ENCODE measurements around the gene TNS3.

Gene TNS3

DNA sequence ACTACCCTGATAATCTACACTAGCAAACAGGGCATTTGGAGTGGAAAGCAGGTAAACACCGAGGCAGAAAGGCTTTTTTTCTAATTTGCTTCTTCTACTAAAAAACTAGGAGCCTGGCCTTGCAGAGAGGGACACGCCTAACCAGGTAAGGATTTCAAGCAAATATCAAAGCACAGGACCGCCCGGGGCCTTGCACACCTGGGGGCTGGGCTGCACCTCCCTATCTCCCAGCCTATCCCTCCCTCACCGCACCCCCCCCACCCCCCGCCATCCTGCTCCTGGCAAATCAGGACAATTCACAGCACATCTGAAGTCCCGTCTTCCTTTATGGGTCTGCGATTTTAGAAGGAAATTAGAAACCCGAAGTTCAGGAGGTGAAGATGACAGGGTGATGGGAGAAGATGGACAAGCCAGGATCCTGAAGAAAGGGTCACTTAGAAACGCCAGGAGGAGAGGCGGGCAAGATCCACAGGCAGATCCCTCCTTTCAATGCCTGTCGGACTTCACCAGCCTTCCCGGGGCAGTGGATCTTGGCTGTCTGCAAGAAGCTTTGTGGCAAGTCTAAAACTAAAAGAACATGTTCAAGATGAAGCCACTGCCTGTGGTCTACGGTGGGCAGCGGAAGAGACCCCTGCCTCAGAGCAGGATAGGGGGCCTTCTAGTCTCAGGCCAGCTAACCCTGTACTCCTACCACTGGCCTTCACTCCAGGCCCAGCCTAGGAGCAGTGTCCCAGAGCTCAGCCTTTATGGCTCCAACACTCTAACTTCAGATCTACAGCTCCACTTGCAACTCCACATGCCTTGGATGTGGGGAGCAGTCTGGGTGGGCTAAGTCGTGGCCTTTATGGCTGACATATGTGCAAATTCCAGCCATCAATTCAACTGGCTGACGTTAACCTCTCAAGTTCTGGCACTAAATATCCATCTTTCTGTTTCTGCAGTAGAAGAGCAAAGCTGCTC lies 43.9 kb downstream of the TNS3 start:
- Histone ChIP-seq H3K4me3 (ENCODE audit: control insufficient read depth in 1 of 7, extremely low read depth in 1 of 7, insufficient read depth in 4 of 7, low read depth in 2 of 7, low read length in 6 of 7) (peak overlapping the region in 4 of 7 experiments; percentile 43 to 65 (median 64)), H3K36me3 (ENCODE audit: control insufficient read depth in 4 of 4, insufficient read depth in 4 of 4, low read length in 3 of 4) (peaks cover 0 to 30% (median 8%) of the 10 kb centered on the region in 4 experiments), H3K9me3 (ENCODE audit: control extremely low read depth in 1 of 5, control insufficient read depth in 4 of 5, insufficient read depth in 2 of 5, low read depth in 1 of 5, low read length in 4 of 5) (peaks cover 0 to 2% (median 0%) of the 10 kb centered on the region in 5 experiments), H3K27me3 (replicated peaks in 2 of 5; ENCODE audit: control insufficient read depth in 4 of 5, insufficient read depth in 5 of 5, low read length in 4 of 5) (peaks cover 0 to 16% (median 0%) of the 10 kb centered on the region in 5 experiments), H3K27ac (ENCODE audit: insufficient read depth in 1 of 2, low read depth in 1 of 2, low read length in 2 of 2, poor library complexity in 1 of 2, severe bottlenecking in 2 of 2) (no peak overlapping the region), H3K4me1 (ENCODE audit: control extremely low read depth in 1 of 4, control insufficient read depth in 4 of 4, insufficient read depth in 4 of 4, low read length in 3 of 4) (peaks cover 0 to 31% (median 12%) of the 10 kb centered on the region in 4 experiments)
- 85% methylated on average over 14 of the region's 17 CpGs for WGBS (ENCODE audit: insufficient coverage)
- POLR2A ChIA-PET: no interaction called here
- CTCF ChIA-PET: interaction anchor here (1.4 to 1.7 kb wide), 2 partner anchors 7 to 44 kb away, joined by 3 to 5 read pairs; no protein-coding TSS in a partner anchor
- DNase-seq: no peak

DNA sequence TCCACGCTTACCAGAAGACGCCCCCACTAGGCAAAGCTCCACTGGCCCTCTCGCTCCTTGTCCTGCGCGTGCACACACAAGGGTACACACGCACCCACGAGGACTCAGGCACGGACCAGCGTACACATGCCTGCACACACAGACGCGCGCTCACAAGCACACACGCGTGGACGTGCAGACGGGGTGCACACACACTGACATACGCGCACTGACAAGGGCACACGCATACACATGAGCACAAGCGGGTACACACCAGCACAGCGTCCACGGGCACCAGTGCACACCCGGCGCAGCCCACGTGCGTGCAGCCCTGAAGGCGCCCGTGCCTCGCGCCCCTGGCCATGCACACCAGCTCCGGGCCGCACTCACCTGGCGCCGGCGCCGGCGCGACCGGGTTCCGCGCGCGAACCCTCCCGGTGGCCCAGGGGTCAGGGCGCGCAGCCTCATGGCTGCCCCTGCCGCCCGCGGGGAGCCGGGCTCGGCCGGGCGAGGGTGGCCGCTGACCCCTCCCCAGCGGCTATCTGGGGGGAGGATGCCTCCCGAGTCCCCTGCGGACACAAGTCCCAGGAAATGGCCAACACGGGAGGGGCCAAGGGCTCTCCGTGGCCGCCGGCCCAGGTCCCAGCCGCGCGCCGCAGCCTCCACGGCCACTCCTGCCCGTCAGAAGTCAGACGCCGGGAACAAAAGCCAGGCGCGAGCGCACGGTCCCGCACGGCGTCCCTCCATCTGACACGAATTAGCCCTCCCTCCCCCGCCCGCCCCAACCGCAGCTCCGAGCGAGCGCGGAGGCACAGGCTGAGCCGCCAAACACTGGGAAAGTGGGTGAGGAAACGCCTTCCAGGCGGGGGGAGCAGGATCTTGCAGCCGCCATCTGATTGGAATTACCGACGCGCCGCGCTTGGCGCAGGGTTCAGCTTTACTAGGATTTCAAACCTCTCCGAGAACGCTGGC lies 45.0 kb downstream of the TNS3 start:
- Histone ChIP-seq H3K4me1 (ENCODE audit: control extremely low read depth in 1 of 4, control insufficient read depth in 4 of 4, insufficient read depth in 4 of 4, low read length in 3 of 4) (peaks cover 0 to 31% (median 12%) of the 10 kb centered on the region in 4 experiments), H3K4me3 (ENCODE audit: control insufficient read depth in 1 of 7, extremely low read depth in 1 of 7, insufficient read depth in 4 of 7, low read depth in 2 of 7, low read length in 6 of 7) (peak overlapping the region in 6 of 7 experiments; percentile 11 to 65 (median 54)), H3K27ac (ENCODE audit: insufficient read depth in 1 of 2, low read depth in 1 of 2, low read length in 2 of 2, poor library complexity in 1 of 2, severe bottlenecking in 2 of 2) (no peak overlapping the region), H3K27me3 (replicated peaks in 2 of 5; ENCODE audit: control insufficient read depth in 4 of 5, insufficient read depth in 5 of 5, low read length in 4 of 5) (peaks cover 0 to 16% (median 0%) of the 10 kb centered on the region in 5 experiments), H3K9me3 (ENCODE audit: control extremely low read depth in 1 of 5, control insufficient read depth in 4 of 5, insufficient read depth in 2 of 5, low read depth in 1 of 5, low read length in 4 of 5) (peaks cover 0 to 5% (median 0%) of the 10 kb centered on the region in 5 experiments), H3K36me3 (ENCODE audit: control insufficient read depth in 4 of 4, insufficient read depth in 4 of 4, low read length in 3 of 4) (peaks cover 0 to 23% (median 8%) of the 10 kb centered on the region in 4 experiments)
- CTCF ChIA-PET: interaction anchor here (1.4 kb wide), 2 partner anchors 8 to 10 kb away, joined by 3 read pairs; no protein-coding TSS in a partner anchor
- 29% methylated on average over 78 of the region's 96 CpGs for WGBS (ENCODE audit: insufficient coverage)
- POLR2A ChIA-PET: no interaction called here
- peak in 2 of 3 donors; percentile 30 to 51 for DNase-seq

DNA sequence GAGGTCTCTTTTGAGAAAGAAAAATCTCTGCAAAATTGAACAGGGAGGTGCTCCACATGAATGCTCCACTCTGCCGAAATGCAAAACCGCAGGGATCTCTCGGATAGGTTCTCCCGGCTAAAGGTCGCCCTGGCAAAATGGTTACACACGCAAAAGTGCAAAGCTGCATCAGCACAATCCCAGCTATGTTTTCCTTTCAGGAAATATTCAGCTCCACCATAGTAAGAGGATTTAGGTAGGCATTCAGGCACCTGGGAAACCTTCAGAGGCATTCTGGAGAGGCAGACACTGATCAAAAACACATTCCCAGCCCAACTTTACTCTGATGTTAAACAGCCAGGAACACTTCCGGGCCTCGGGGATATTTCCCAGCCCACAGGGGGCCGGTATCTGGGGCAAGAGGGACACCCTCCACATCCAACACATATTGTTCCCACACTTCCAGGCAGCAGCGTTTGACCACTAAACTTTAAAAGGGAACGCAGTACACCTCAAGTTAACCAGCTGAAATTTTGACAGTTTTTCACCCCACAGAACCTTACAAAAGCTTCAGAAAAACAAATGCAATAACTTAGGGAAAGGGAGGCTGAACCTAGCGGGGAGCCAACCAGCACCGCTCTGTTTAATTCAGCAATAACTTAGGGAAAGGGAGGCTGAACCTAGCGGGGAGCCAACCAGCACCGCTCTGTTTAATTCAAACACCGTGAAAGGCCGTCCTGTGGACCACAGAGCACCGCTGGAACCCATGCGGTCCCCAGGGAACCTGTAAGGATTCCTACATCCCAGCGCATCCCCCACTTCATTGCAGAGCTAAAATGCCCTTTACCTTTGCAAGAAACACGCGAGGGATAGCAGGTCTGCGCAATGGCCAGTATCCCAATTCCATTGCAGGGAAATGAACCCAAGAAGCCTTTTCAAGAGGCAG lies 45.9 kb downstream of the TNS3 start:
- 96% methylated on average over 20 of the region's 23 CpGs for WGBS (ENCODE audit: insufficient coverage)
- H3K4me1 ChIP-seq (ENCODE audit: control extremely low read depth in 1 of 4, control insufficient read depth in 4 of 4, insufficient read depth in 4 of 4, low read length in 3 of 4): peaks cover 0 to 31% (median 11%) of the 10 kb centered on the region in 4 experiments

DNA sequence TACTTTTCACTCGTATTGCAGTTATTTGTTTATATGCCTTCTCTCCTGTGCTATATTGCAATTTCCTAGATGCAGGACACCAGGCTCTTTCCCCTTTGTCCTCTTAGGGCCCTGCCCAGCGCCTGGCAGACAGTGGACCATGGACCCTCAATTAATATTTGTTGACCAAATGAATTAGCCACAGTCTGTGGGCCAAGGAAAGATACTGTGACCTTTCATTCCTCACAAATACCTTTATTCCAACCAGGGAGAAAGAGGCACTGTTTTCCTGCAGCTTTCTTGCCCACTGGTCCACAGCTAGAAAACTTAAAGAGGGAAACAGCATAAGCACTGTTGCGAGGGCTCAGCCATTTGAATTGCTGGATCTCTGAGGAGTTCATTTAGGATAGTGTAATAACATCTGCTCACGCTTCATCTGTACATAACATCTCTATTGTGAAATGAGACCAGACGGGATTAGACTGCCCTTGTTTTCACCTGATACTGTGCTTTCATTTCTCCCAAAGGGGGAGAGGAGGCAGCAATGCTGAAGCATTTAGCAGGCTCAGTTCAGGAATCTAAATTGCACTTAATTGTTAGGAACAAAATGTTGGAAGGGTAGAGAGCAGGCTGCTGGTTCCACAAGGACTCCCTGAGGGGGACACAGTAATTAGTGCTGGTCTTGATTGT lies 46.7 kb downstream of the TNS3 start:
- POLR2A ChIA-PET: no interaction called here
- H3K9me3 ChIP-seq (ENCODE audit: control extremely low read depth in 1 of 5, control insufficient read depth in 4 of 5, insufficient read depth in 2 of 5, low read depth in 1 of 5, low read length in 4 of 5): peaks cover 0 to 5% (median 2%) of the 10 kb centered on the region in 5 experiments
- peaks cover 1 to 21% (median 7%) of the 10 kb centered on the region in 4 experiments for H3K36me3 ChIP-seq (ENCODE audit: control insufficient read depth in 4 of 4, insufficient read depth in 4 of 4, low read length in 3 of 4)
- peaks cover 0 to 16% (median 0%) of the 10 kb centered on the region in 5 experiments for H3K27me3 ChIP-seq (replicated peaks in 2 of 5; ENCODE audit: control insufficient read depth in 4 of 5, insufficient read depth in 5 of 5, low read length in 4 of 5)
- no peak overlapping the region for H3K4me3 ChIP-seq (ENCODE audit: control insufficient read depth in 1 of 7, extremely low read depth in 1 of 7, insufficient read depth in 4 of 7, low read depth in 2 of 7, low read length in 6 of 7)
- H3K27ac ChIP-seq (ENCODE audit: insufficient read depth in 1 of 2, low read depth in 1 of 2, low read length in 2 of 2, poor library complexity in 1 of 2, severe bottlenecking in 2 of 2): no peak overlapping the region
- H3K4me1 ChIP-seq (ENCODE audit: control extremely low read depth in 1 of 4, control insufficient read depth in 4 of 4, insufficient read depth in 4 of 4, low read length in 3 of 4): peaks cover 0 to 28% (median 11%) of the 10 kb centered on the region in 4 experiments
- CTCF ChIA-PET: interaction anchor here (1.1 to 1.7 kb wide), 9 partner anchors 11 to 90 kb away, joined by 3 to 5 read pairs (median 3); no protein-coding TSS in a partner anchor
- WGBS (ENCODE audit: insufficient coverage): 95% methylated on average over 5 of the region's 5 CpGs
- DNase-seq: no peak

More for the DNA sequence above, 45.9 kb downstream of the TNS3 start:
- peaks cover 0 to 23% (median 8%) of the 10 kb centered on the region in 4 experiments for H3K36me3 ChIP-seq (ENCODE audit: control insufficient read depth in 4 of 4, insufficient read depth in 4 of 4, low read length in 3 of 4)
- H3K27me3 ChIP-seq (replicated peaks in 2 of 5; ENCODE audit: control insufficient read depth in 4 of 5, insufficient read depth in 5 of 5, low read length in 4 of 5): peaks cover 0 to 16% (median 0%) of the 10 kb centered on the region in 5 experiments
- no peak overlapping the region for H3K27ac ChIP-seq (ENCODE audit: insufficient read depth in 1 of 2, low read depth in 1 of 2, low read length in 2 of 2, poor library complexity in 1 of 2, severe bottlenecking in 2 of 2)
- DNase-seq: no peak
- CTCF ChIA-PET: interaction anchor here (1.1 to 1.4 kb wide), 4 partner anchors 9 to 82 kb away, joined by 3 read pairs; no protein-coding TSS in a partner anchor
- peaks cover 0 to 5% (median 0%) of the 10 kb centered on the region in 5 experiments for H3K9me3 ChIP-seq (ENCODE audit: control extremely low read depth in 1 of 5, control insufficient read depth in 4 of 5, insufficient read depth in 2 of 5, low read depth in 1 of 5, low read length in 4 of 5)
- no peak overlapping the region for H3K4me3 ChIP-seq (ENCODE audit: control insufficient read depth in 1 of 7, extremely low read depth in 1 of 7, insufficient read depth in 4 of 7, low read depth in 2 of 7, low read length in 6 of 7)
- POLR2A ChIA-PET: no interaction called here

DNA sequence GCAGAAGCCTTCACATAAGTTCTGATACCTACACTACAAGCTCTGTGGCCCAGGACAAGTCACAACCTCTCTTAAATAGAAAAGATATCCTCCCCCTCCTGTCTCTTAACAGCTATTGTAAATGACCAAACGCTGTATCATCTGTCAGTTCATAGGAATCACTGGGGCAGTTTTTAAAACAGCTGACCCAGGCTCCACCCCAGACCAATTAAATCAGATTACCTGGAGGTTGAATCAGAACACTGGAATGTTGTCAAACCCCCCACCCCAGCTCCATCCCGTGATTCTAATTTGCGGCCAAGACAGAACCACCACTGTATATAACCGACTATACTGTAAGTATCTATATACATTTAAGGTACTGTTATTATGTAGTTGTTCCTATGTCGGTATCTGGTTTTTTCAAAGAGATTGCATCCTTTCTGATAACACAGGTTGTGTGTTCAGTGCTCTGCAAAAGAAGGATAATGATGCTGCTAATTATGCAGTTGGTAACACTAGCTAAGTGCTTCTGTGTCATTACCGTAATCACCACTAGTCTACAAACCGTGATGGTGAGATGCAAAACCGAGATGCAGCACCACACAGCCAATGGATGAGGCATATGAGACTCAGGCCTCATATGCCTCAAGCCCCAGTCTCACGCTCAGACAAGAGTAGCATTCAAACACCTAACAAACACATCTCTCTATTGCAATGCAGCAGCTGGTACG lies 47.4 kb downstream of the TNS3 start:
- H3K27ac ChIP-seq (ENCODE audit: insufficient read depth in 1 of 2, low read depth in 1 of 2, low read length in 2 of 2, poor library complexity in 1 of 2, severe bottlenecking in 2 of 2): no peak overlapping the region
- peaks cover 0 to 10% (median 4%) of the 10 kb centered on the region in 5 experiments for H3K9me3 ChIP-seq (ENCODE audit: control extremely low read depth in 1 of 5, control insufficient read depth in 4 of 5, insufficient read depth in 2 of 5, low read depth in 1 of 5, low read length in 4 of 5)
- peaks cover 2 to 17% (median 8%) of the 10 kb centered on the region in 4 experiments for H3K36me3 ChIP-seq (ENCODE audit: control insufficient read depth in 4 of 4, insufficient read depth in 4 of 4, low read length in 3 of 4)
- peaks cover 0 to 16% (median 0%) of the 10 kb centered on the region in 5 experiments for H3K27me3 ChIP-seq (replicated peaks in 2 of 5; ENCODE audit: control insufficient read depth in 4 of 5, insufficient read depth in 5 of 5, low read length in 4 of 5)
- H3K4me3 ChIP-seq (ENCODE audit: control insufficient read depth in 1 of 7, extremely low read depth in 1 of 7, insufficient read depth in 4 of 7, low read depth in 2 of 7, low read length in 6 of 7): no peak overlapping the region
- ChIA-PET CTCF (interaction anchor here (0.7 to 1.7 kb wide), 12 partner anchors 9 to 89 kb away, joined by 3 to 5 read pairs (median 3); partner anchors contain the start of gene TNS3), POLR2A (no interaction called here)
- peaks cover 0 to 26% (median 9%) of the 10 kb centered on the region in 4 experiments for H3K4me1 ChIP-seq (ENCODE audit: control extremely low read depth in 1 of 4, control insufficient read depth in 4 of 4, insufficient read depth in 4 of 4, low read length in 3 of 4)
- peak in 2 of 3 donors; percentile 30 to 52 for DNase-seq
- 99% methylated on average over 7 of the region's 10 CpGs for WGBS (ENCODE audit: insufficient coverage)
